SK-N-SH treated with all-trans-retinoic acid at 6 μM for 48 hours (cell line): ENCODE measurements around the gene PGP.

Source experiments
- BACH2 ChIP-seq: fragments of 250-450 bp; sonication (Bioruptor Pico); IDR thresholded peaks from 2 replicates; pipeline ENCODE4 v1.9.0; 2021; ENCODE audit warnings: mild to moderate bottlenecking, borderline replicate concordance
- CSDC2 ChIP-seq: fragments of 250-450 bp; sonication (Bioruptor Pico); IDR thresholded peaks from 2 replicates; pipeline ENCODE4 v1.5.0; 2020; ENCODE audit warnings: mild to moderate bottlenecking, moderate library complexity
- PPARA ChIP-seq: fragments of 250-450 bp; sonication (Bioruptor Pico); IDR thresholded peaks from 2 replicates; pipeline ENCODE4 v1.5.0; 2020; ENCODE audit warnings: mild to moderate bottlenecking, borderline replicate concordance
- RARB ChIP-seq: fragments of 250-450 bp; sonication (Bioruptor Pico); IDR thresholded peaks from 2 replicates; pipeline ENCODE4 v1.8.0; 2021; ENCODE audit warnings: mild to moderate bottlenecking, moderate library complexity
- SNAI2 ChIP-seq: fragments of 250-450 bp; sonication (Bioruptor Pico); IDR thresholded peaks from 2 replicates; pipeline ENCODE4 v1.5.0; 2020; ENCODE audit warnings: mild to moderate bottlenecking, moderate library complexity
- TCF4 ChIP-seq: fragments of 250-450 bp; sonication (Bioruptor Pico); IDR thresholded peaks from 2 replicates; pipeline ENCODE4 v1.8.0; 2021; ENCODE audit warnings: mild to moderate bottlenecking, moderate library complexity, borderline replicate concordance
- TF ChIP-seq, protein P1 (sequence below): fragments of 250-450 bp; sonication (Bioruptor Pico); IDR thresholded peaks from 2 replicates; pipeline ENCODE4 v1.5.1; 2021; ENCODE audit warnings: mild to moderate bottlenecking, moderate library complexity
- TF ChIP-seq, protein P2 (sequence below): fragments of 250-450 bp; sonication (Bioruptor Pico); IDR thresholded peaks from 2 replicates; pipeline ENCODE4 v1.8.0; 2020; ENCODE audit warnings: mild to moderate bottlenecking, moderate library complexity, borderline replicate concordance
- TF ChIP-seq, protein P3 (sequence below): fragments of 250-450 bp; sonication (Bioruptor Pico); IDR thresholded peaks from 2 replicates; pipeline ENCODE4 v1.8.0; 2021; ENCODE audit warnings: low read depth, mild to moderate bottlenecking, moderate library complexity, borderline replicate concordance

DNA sequence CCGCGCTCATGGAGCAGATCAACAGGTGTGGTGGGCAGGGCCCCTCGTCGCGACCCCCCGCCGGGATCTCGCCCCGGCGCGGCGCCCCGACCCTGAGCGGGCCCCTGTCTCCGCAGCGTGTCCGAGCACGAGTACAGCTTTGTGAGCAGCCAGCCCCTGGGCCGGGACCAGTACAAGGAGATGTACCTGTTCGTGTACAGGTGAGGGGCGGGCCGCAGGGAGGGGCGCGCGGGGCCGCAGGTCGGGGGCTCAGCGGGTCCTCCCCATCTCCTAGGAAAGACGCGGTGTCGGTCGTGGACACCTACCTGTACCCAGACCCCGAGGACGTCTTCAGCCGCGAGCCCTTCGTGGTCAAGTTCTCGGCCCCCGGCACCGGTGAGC, 22.5 kb upstream of the PGP start:
- TF ChIP-seq TCF4 (CRISPR knock-in tag): no peak
- TF ChIP-seq BACH2 (CRISPR knock-in tag): no peak
- TF ChIP-seq CSDC2 (CRISPR knock-in tag): no peak
- no peak for TF ChIP-seq RARB (CRISPR knock-in tag)
- no peak for TF ChIP-seq SNAI2
- TF ChIP-seq PPARA (CRISPR knock-in tag): no peak
- TF ChIP-seq, protein P1, sequence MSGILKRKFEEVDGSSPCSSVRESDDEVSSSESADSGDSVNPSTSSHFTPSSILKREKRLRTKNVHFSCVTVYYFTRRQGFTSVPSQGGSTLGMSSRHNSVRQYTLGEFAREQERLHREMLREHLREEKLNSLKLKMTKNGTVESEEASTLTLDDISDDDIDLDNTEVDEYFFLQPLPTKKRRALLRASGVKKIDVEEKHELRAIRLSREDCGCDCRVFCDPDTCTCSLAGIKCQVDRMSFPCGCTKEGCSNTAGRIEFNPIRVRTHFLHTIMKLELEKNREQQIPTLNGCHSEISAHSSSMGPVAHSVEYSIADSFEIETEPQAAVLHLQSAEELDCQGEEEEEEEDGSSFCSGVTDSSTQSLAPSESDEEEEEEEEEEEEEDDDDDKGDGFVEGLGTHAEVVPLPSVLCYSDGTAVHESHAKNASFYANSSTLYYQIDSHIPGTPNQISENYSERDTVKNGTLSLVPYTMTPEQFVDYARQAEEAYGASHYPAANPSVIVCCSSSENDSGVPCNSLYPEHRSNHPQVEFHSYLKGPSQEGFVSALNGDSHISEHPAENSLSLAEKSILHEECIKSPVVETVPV (CRISPR knock-in tag): no peak
- TF ChIP-seq, protein P2, sequence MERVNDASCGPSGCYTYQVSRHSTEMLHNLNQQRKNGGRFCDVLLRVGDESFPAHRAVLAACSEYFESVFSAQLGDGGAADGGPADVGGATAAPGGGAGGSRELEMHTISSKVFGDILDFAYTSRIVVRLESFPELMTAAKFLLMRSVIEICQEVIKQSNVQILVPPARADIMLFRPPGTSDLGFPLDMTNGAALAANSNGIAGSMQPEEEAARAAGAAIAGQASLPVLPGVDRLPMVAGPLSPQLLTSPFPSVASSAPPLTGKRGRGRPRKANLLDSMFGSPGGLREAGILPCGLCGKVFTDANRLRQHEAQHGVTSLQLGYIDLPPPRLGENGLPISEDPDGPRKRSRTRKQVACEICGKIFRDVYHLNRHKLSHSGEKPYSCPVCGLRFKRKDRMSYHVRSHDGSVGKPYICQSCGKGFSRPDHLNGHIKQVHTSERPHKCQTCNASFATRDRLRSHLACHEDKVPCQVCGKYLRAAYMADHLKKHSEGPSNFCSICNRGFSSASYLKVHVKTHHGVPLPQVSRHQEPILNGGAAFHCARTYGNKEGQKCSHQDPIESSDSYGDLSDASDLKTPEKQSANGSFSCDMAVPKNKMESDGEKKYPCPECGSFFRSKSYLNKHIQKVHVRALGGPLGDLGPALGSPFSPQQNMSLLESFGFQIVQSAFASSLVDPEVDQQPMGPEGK (CRISPR knock-in tag): no peak
- TF ChIP-seq, protein P3, sequence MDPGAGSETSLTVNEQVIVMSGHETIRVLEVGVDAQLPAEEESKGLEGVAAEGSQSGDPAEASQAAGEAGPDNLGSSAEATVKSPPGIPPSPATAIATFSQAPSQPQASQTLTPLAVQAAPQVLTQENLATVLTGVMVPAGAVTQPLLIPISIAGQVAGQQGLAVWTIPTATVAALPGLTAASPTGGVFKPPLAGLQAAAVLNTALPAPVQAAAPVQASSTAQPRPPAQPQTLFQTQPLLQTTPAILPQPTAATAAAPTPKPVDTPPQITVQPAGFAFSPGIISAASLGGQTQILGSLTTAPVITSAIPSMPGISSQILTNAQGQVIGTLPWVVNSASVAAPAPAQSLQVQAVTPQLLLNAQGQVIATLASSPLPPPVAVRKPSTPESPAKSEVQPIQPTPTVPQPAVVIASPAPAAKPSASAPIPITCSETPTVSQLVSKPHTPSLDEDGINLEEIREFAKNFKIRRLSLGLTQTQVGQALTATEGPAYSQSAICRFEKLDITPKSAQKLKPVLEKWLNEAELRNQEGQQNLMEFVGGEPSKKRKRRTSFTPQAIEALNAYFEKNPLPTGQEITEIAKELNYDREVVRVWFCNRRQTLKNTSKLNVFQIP (CRISPR knock-in tag): no peak
